Measurements from ENCODE around the gene PAM.
A peak's percentile ranks its signal among the peaks of the same experiment; 100 is the strongest.

The PAM gene

GRCh38 chr5:102855681-102856388 is 100.7 kb downstream of the PAM start:
- in situ Hi-C loops (cut with HindIII; ENCODE audit: low sequenced_read_pairs), result no loop called here
- H3K4me3 ChIP-seq (ENCODE audit: low read depth, low read length), result no peak overlapping the region
- no peak for DNase-seq (ENCODE audit: low read depth, low spot score)
- TF ChIP-seq CTCF (IDR thresholded peaks at IDR 0.05; ENCODE audit: low read depth, low read length), result no peak

DNA sequence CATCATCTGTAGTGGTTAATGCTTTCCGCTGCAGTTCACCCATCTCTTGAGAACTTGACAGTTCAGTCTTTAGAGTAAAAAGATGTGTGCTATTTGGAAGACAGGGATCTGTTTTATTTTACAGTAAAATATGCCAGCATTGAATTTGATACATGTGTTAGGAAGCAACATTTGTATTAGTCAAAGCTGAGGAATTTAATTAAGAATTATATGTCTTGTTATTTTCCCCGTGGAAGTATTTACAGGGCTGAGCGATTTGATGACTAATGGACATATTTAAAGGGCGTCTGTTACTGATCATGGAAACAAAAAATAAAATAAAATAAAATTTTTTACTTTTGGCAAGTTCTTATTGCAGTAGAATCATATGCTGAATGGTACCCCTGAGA is 101.3 kb downstream of the PAM start:
- TF ChIP-seq CTCF (IDR thresholded peaks at IDR 0.05; ENCODE audit: low read depth, low read length), result no peak
- in situ Hi-C loops (cut with HindIII; ENCODE audit: low sequenced_read_pairs), result no loop called here
- peak; percentile 41 for DNase-seq (ENCODE audit: low read depth, low spot score)

GRCh38 chr5:102857076-102857818 is 102.1 kb downstream of the PAM start:
- no peak for TF ChIP-seq CTCF (IDR thresholded peaks at IDR 0.05; ENCODE audit: low read depth, low read length)
- DNase-seq (ENCODE audit: low read depth, low spot score), result no peak
- in situ Hi-C loops (cut with HindIII; ENCODE audit: low sequenced_read_pairs), result no loop called here
- no peak overlapping the region for H3K4me3 ChIP-seq (ENCODE audit: low read depth, low read length)

More for the DNA sequence above, 101.3 kb downstream of the PAM start:
- no peak overlapping the region for H3K4me3 ChIP-seq (ENCODE audit: low read depth, low read length)

DNA sequence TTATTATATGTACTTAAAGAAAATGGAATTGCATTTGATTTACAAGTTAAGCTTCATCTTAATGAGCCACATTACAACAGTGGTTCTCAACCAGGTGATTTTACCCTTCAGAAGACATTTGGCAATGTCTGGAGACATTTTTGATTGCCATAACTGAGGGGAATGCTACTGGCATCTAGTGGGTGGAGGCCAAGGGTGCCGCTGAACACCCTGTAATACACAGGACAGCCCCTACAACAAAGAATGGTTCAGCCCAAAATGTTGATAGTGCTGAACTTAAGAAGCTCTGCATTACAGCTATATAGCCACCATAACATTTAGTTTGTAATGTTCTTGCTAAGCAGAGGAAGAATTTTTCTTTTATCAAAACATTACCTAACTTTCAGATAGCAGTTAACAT is 103.1 kb downstream of the PAM start:
- no peak overlapping the region for H3K4me3 ChIP-seq (ENCODE audit: low read depth, low read length)
- TF ChIP-seq CTCF (IDR thresholded peaks at IDR 0.05; ENCODE audit: low read depth, low read length), result no peak
- in situ Hi-C loops (cut with HindIII; ENCODE audit: low sequenced_read_pairs), result no loop called here
- no peak for DNase-seq (ENCODE audit: low read depth, low spot score)

DNA sequence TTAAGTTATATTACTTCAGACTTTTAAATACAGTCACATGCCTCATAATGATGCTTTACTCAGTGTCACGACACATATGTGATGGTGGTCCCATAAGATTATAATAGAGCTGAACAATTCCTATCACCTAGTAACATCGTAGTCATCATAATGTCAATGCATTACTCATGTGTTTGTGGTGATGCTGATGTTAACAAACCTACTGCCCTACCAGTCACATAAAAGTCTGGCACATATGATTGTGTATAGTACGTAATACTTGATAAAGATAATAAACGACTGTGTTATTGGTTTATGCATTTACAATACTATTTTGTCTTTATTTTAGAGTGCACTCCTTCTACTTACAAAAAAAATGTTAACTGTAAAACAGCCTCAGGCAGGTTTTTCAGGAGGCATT is 103.7 kb downstream of the PAM start:
- no peak overlapping the region for H3K4me3 ChIP-seq (ENCODE audit: low read depth, low read length)
- DNase-seq (ENCODE audit: low read depth, low spot score), result peak; percentile 40
- no peak for TF ChIP-seq CTCF (IDR thresholded peaks at IDR 0.05; ENCODE audit: low read depth, low read length)
- in situ Hi-C loops (cut with HindIII; ENCODE audit: low sequenced_read_pairs), result no loop called here

DNA sequence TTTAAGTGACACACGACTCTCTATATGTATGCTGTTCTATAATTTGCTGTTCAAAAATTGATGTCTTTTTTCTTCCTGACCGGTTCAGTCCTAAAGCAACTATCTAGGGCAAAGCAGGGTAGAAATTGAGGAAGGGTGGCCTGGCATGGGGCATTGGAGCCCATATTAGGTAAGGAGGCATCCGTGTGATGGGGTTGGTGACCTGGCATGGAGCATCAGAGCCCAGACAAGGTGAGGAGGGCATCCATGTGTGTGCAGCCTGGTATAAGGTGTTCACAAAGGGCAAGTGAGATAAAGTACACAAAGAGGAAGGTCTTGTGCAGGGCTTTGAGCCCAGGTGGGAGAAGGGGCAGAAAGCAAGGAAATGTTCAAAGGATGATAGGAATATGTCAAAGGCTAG is 104.9 kb downstream of the PAM start:
- in situ Hi-C loops (cut with HindIII; ENCODE audit: low sequenced_read_pairs), result no loop called here
- no peak for DNase-seq (ENCODE audit: low read depth, low spot score)
- no peak overlapping the region for H3K4me3 ChIP-seq (ENCODE audit: low read depth, low read length)
- TF ChIP-seq CTCF (IDR thresholded peaks at IDR 0.05; ENCODE audit: low read depth, low read length), result no peak
